Activated naive CD4-positive, alpha-beta T cell treated with anti-CD3 and anti-CD28 coated beads for 36 hours (primary cell): Measurements from ENCODE around the gene XKR7. TPM values are rescaled to one million over a fixed set of nuclear protein-coding genes. Genes with fewer than 3 reads are reported as not detected.
A peak's percentile ranks its signal among the peaks of the same experiment; 100 is the strongest.

Experiments
- CTCF ChIA-PET: fragments of 350-600 bp; sonication (Branson Sonifier 250); formaldehyde crosslinking; loops from one replicate; lab custom pipeline; 2021; ENCODE audit warnings: antibody characterized with exemption; lab: Charles Lee
- DNase-seq: peaks from one replicate; pipeline ENCODE4 v3.0.0-alpha.2; 2020
- H3K27ac Mint-ChIP-seq: one replicate; pipeline ENCODE4 v1.8.0; 2021; ENCODE audit warnings: mild to moderate bottlenecking, mixed read lengths
- H3K27me3 Mint-ChIP-seq: one replicate; pipeline ENCODE4 v1.8.0; 2021; ENCODE audit warnings: low read depth, mixed read lengths
- H3K36me3 Mint-ChIP-seq: one replicate; pipeline ENCODE4 v1.8.0; 2021; ENCODE audit warnings: low read depth, mixed read lengths
- H3K4me1 Mint-ChIP-seq: one replicate; pipeline ENCODE4 v1.8.0; 2021; ENCODE audit warnings: low read depth, mixed read lengths
- H3K4me3 Mint-ChIP-seq: one replicate; pipeline ENCODE4 v1.8.0; 2021; ENCODE audit warnings: mild to moderate bottlenecking, moderate library complexity, mixed read lengths
- H3K9me3 Mint-ChIP-seq: one replicate; pipeline ENCODE4 v1.8.0; 2021; ENCODE audit warnings: mixed read lengths
- intact Hi-C: fragments of 100-400 bp; cut with micrococcal nuclease; formaldehyde crosslinking; loops from one replicate; pipeline ENCODE4 v1.15.1; 2023
- total RNA-seq, 2 experiments: library from RNA; stranded (reverse); gene quantifications; one replicate each; pipeline ENCODE4 v1.2.3, GENCODE V29; 2021

The XKR7 gene
- total RNA-seq, 2 experiments from 2014 or later = 0.02 TPM

DNA sequence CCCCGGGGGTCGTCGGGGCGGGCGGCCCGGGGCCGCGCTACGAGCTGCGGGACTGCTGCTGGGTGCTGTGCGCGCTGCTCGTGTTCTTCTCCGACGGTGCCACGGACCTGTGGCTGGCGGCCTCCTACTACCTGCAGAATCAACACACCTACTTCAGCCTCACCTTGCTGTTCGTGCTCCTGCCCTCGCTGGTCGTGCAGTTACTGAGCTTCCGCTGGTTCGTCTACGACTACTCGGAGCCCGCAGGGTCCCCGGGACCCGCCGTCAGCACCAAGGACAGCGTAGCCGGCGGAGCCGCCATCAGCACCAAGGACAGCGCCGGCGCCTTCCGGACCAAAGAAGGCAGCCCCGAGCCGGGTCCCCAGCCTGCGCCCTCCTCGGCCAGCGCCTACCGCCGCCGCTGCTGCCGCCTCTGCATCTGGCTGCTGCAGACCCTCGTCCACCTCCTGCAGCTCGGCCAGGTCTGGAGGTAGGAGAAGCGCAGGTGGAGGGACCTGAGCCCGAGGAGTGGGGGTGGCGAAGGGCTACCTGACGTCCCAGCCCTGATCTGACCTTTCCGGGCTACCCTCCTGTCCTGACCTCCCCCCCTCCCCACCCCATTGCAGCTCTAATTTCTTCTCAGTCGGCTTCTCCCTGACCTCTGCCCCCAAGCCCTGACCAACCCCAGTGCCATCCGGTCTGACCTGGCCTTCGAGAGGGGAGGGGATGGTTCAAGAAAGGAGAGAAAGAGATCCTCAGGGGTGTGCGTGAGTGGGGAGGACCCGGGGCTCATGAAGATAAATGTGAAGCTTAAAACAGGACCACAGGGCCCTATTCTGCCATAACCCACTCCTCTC, 558 bp downstream of the XKR7 start:
- peaks cover 51% of the 10 kb centered on the region for H3K27me3 Mint-ChIP-seq
- peak; percentile 83 for DNase-seq
- H3K27ac Mint-ChIP-seq = no peak overlapping the region
- H3K4me1 Mint-ChIP-seq = peaks cover 7% of the 10 kb centered on the region
- intact Hi-C loops = no loop called here
- CTCF ChIA-PET = interaction anchor here (0.8 to 2.2 kb wide), 2 partner anchors 16 to 17 kb away, joined by 3 to 8 read pairs; partner anchors contain the start of gene PDRG1
- no peaks in the 10 kb centered on the region for H3K9me3 Mint-ChIP-seq
- no peaks in the 10 kb centered on the region for H3K36me3 Mint-ChIP-seq
- H3K4me3 Mint-ChIP-seq = peak overlapping the region; percentile 72

DNA sequence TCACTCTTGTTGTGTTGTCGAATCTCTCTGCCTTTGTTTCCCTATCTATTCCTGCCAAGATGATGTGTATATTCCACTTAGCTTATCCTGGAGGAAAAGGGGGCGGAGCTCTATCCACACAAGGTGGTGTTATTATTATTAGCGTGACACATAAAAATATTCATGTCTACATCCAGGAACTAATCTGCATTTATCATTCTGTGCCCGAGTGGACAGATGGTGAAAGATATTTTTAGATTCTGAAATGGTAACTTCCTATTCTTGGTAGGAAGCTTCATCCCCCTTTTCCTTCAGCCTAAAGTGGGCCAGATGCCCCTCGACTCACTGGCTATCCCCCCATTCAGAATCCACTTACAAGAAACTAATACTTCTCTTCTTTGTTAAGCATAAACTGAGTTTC, 2.0 kb downstream of the XKR7 start:
- Mint-ChIP-seq H3K36me3 (no peaks in the 10 kb centered on the region), H3K4me3 (no peak overlapping the region), H3K27ac (no peak overlapping the region), H3K4me1 (peaks cover 7% of the 10 kb centered on the region), H3K27me3 (peaks cover 52% of the 10 kb centered on the region), H3K9me3 (no peaks in the 10 kb centered on the region)
- no peak for DNase-seq
- CTCF ChIA-PET = interaction anchor here (2.7 kb wide), 1 partner anchor 60 kb away, joined by 8 read pairs; no protein-coding TSS in a partner anchor
- intact Hi-C loops = no loop called here

GRCh38 chr20:31972471-31973021, 4.6 kb downstream of the XKR7 start:
- intact Hi-C loops = no loop called here
- H3K9me3 Mint-ChIP-seq = no peaks in the 10 kb centered on the region
- peaks cover 4% of the 10 kb centered on the region for H3K4me1 Mint-ChIP-seq
- H3K36me3 Mint-ChIP-seq = no peaks in the 10 kb centered on the region
- no peak for DNase-seq
- no peak overlapping the region for H3K27ac Mint-ChIP-seq
- H3K27me3 Mint-ChIP-seq = peaks cover 33% of the 10 kb centered on the region
- no peak overlapping the region for H3K4me3 Mint-ChIP-seq
- CTCF ChIA-PET = interaction anchor here (1.0 to 2.7 kb wide), 2 partner anchors 21 to 58 kb away, joined by 3 to 8 read pairs; partner anchors contain the start of gene PDRG1

DNA sequence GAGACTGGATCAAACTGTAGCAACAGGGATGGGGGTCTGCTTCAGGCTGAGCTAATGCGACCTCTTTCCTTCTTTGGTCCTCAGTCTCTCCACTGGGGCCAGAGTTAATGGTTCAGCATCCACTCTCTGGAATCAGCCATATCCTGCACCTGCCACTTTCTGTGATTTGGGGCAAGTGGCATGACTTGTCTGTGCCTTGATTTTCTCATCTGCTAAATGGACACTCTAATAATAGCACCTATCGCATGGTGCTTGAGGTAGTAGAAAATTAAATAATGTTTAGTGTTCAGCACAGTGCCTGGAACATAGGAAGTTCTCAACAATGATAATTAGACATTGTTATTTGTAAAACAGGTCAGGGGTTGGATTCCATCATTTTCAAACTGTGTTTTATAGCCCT, 6.3 kb downstream of the XKR7 start:
- H3K4me3 Mint-ChIP-seq = no peak overlapping the region
- no peak overlapping the region for H3K27ac Mint-ChIP-seq
- H3K4me1 Mint-ChIP-seq = no peaks in the 10 kb centered on the region
- no peaks in the 10 kb centered on the region for H3K9me3 Mint-ChIP-seq
- peaks cover 28% of the 10 kb centered on the region for H3K27me3 Mint-ChIP-seq
- CTCF ChIA-PET = no interaction called here
- intact Hi-C loops = no loop called here
- H3K36me3 Mint-ChIP-seq = no peaks in the 10 kb centered on the region
- DNase-seq = no peak

DNA sequence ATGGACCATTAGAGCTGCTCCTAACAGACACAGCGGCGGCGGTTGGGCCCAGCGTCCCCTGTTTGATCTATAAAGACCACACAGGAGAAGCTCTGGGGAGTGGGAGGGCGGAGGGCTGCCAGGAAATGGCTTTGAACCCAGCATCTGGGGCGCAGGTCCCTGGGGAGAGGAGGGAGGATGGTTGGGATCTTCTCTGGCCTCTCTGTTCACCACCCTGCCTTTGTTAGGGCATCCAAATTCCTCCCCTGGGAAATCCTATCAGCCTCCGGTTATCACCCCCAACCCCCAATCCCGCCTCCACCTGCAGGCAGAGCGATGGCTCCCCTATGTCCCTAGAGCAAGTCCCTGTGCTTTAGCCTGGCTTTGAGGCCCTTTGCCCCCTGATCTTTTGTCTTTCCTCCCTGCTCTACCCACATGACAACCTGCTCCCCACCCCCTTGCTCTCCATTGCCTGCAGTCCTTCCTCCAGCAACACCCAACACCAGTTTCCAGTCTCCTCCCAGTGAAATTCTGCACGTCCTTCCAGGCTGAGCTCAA, 7.1 kb downstream of the XKR7 start:
- H3K27me3 Mint-ChIP-seq = peaks cover 23% of the 10 kb centered on the region
- CTCF ChIA-PET = interaction anchor here (1.7 kb wide), 1 partner anchor 56 kb away, joined by 4 read pairs; no protein-coding TSS in a partner anchor
- H3K9me3 Mint-ChIP-seq = no peaks in the 10 kb centered on the region
- no peak for DNase-seq
- H3K4me3 Mint-ChIP-seq = no peak overlapping the region
- no peaks in the 10 kb centered on the region for H3K4me1 Mint-ChIP-seq
- H3K36me3 Mint-ChIP-seq = no peaks in the 10 kb centered on the region
- intact Hi-C loops = no loop called here
- no peak overlapping the region for H3K27ac Mint-ChIP-seq

- Mint-ChIP-seq H3K4me3 (no peak overlapping the region), H3K27me3 (peaks cover 17% of the 10 kb centered on the region), H3K27ac (no peak overlapping the region), H3K4me1 (no peaks in the 10 kb centered on the region), H3K9me3 (no peaks in the 10 kb centered on the region), H3K36me3 (no peaks in the 10 kb centered on the region)
- DNase-seq = no peak
- CTCF ChIA-PET = interaction anchor here (1.7 kb wide), 1 partner anchor 55 kb away, joined by 4 read pairs; no protein-coding TSS in a partner anchor
- intact Hi-C loops = no loop called here
Observed at GRCh38 chr20:31975874-31976273, 7.9 kb downstream of the XKR7 start.

GRCh38 chr20:31977080-31977479, 9.1 kb downstream of the XKR7 start:
- intact Hi-C loops = no loop called here
- no peaks in the 10 kb centered on the region for H3K36me3 Mint-ChIP-seq
- H3K4me3 Mint-ChIP-seq = no peak overlapping the region
- no peaks in the 10 kb centered on the region for H3K9me3 Mint-ChIP-seq
- H3K27me3 Mint-ChIP-seq = peaks cover 15% of the 10 kb centered on the region
- H3K4me1 Mint-ChIP-seq = no peaks in the 10 kb centered on the region
- no peak for DNase-seq
- no peak overlapping the region for H3K27ac Mint-ChIP-seq
- CTCF ChIA-PET = no interaction called here

DNA sequence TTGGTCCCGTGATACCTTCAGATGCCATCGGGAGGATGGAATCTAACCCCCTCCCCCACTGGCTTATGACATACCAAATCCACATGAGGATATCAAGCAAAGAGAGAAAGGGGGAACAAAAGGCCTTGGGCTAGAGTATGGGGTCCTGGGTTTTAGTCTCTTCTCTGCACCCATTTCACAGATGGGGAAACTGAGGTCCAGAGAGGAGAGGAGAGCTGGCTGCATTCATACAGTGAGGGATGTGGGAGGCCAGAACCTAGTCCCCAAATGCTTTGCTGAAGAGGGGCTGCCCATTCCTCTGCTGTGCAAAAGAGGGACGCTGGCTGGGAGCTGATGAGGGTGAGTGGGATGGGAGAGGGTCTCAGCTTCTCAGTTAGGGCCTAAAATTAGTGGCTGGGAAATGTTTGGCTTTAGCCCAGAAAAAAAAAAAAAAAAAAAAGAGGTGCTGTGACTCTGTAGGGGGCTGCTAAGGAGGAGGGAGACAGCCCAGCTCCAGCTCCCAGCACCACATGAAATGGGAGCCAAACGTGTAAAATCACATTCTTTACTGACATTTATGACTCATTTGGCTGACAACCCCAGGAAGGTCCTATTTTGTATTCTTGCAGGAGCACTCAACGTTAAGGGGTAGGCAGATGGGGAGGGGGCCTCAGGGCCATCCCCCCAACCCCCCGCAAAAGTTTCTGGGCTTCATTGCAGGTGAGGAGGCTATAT, 11.9 kb downstream of the XKR7 start:
- DNase-seq = no peak
- no peaks in the 10 kb centered on the region for H3K4me1 Mint-ChIP-seq
- peaks cover 3% of the 10 kb centered on the region for H3K27me3 Mint-ChIP-seq
- no peaks in the 10 kb centered on the region for H3K9me3 Mint-ChIP-seq
- H3K36me3 Mint-ChIP-seq = no peaks in the 10 kb centered on the region
- no peak overlapping the region for H3K4me3 Mint-ChIP-seq
- intact Hi-C loops = no loop called here
- CTCF ChIA-PET = interaction anchor here (1.2 kb wide), 1 partner anchor 128 kb away, joined by 3 read pairs; no protein-coding TSS in a partner anchor
- no peak overlapping the region for H3K27ac Mint-ChIP-seq

DNA sequence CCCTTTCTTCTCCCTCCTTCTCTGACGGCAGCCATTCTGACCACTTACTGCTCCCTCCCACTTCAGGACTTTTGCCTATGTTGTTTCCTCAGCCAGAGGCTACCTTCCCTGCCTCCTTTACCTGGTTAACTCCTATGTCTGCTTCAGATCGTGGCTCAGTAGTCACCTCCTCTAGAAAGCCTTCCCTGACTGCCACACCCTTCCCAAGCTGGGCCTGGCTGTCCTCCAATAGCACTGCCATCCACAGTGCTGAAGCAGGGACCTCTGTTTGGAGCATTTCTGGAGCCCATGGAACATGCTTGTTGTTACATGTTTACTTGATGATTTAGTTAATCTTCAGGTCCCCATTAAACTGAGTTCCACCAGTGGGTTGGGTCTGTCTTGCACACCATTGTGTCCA, 13.8 kb downstream of the XKR7 start:
- peaks cover 3% of the 10 kb centered on the region for H3K27me3 Mint-ChIP-seq
- intact Hi-C loops = no loop called here
- no peaks in the 10 kb centered on the region for H3K36me3 Mint-ChIP-seq
- H3K9me3 Mint-ChIP-seq = no peaks in the 10 kb centered on the region
- CTCF ChIA-PET = no interaction called here
- H3K4me3 Mint-ChIP-seq = no peak overlapping the region
- no peaks in the 10 kb centered on the region for H3K4me1 Mint-ChIP-seq
- H3K27ac Mint-ChIP-seq = no peak overlapping the region
- no peak for DNase-seq

GRCh38 chr20:31984981-31985471, 17.1 kb downstream of the XKR7 start:
- no peak overlapping the region for H3K27ac Mint-ChIP-seq
- CTCF ChIA-PET = no interaction called here
- DNase-seq = no peak
- no peaks in the 10 kb centered on the region for H3K36me3 Mint-ChIP-seq
- H3K4me1 Mint-ChIP-seq = no peaks in the 10 kb centered on the region
- H3K4me3 Mint-ChIP-seq = no peak overlapping the region
- peaks cover 3% of the 10 kb centered on the region for H3K27me3 Mint-ChIP-seq
- intact Hi-C loops = no loop called here
- no peaks in the 10 kb centered on the region for H3K9me3 Mint-ChIP-seq

GRCh38 chr20:31987744-31988143, 19.8 kb downstream of the XKR7 start:
- Mint-ChIP-seq H3K4me3 (no peak overlapping the region), H3K9me3 (no peaks in the 10 kb centered on the region), H3K27me3 (no peaks in the 10 kb centered on the region), H3K27ac (no peak overlapping the region), H3K4me1 (no peaks in the 10 kb centered on the region), H3K36me3 (no peaks in the 10 kb centered on the region)
- no peak for DNase-seq
- intact Hi-C loops = no loop called here
- CTCF ChIA-PET = interaction anchor here (0.7 kb wide), 1 partner anchor 49 kb away, joined by 3 read pairs; no protein-coding TSS in a partner anchor
